Purkinje cell (primary cell): ENCODE results near the gene LRP6. TPM values are rescaled to one million over a fixed set of nuclear protein-coding genes. Genes with fewer than 3 reads are reported as not detected.

Source experiments
- polyA plus RNA-seq: library from polyadenylated mRNA; unstranded; fragments of >200 nt; fragmentation: Nextera tagmentation; gene quantifications from 2 replicates; pipeline ENCODE4 v1.2.1, GENCODE V29; 2014

Gene LRP6
- 2.9 and 6.2 TPM in 2 replicates for polyA plus RNA-seq

DNA sequence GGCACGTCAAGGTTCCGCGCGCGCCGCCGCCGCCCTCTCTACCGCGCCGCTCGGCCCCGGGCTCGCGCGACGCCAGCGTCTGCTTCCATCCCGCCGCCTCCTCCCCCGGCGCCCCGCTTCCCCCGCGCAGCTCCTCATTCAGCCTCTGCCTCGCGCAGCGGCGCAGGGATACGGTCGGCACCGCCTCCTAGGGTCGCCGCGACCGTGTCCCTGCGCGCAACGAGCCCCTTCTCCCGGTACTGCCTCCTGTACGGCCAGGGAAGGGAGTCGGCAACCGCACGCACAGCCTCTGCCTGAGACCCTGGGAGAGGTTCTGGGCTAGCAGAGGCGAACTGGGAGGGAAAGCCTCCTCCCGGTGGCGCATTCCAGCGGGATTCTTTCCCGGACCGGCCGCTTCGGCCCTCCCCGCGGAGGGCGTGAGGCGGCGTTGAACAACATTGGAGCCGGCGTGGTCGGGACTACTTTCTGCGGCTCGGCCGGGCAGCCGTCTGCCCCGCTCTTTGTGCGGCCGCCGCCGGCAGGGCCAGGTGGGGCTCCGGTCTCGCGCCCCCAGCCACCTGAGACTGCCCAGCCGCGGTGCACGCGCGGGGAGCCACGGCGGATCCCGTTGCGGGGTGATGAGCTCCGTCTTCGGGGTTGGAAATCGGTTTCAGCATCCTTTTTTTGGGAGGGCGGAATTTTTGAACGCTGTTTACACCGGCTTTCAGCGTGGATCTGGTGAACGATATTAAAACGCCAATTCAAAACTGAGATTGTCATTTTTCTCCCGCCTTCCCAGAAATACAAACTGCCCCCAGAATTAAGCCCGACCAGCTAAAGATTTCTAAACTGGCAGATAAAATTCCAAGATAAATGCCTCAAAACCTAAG lies at the start of gene LRP6:
Gene LRP6, minus strand, starts transcription at position 172 of the 869 bp plus-strand sequence. CDS start 309 bp downstream, outside the sequence.

DNA sequence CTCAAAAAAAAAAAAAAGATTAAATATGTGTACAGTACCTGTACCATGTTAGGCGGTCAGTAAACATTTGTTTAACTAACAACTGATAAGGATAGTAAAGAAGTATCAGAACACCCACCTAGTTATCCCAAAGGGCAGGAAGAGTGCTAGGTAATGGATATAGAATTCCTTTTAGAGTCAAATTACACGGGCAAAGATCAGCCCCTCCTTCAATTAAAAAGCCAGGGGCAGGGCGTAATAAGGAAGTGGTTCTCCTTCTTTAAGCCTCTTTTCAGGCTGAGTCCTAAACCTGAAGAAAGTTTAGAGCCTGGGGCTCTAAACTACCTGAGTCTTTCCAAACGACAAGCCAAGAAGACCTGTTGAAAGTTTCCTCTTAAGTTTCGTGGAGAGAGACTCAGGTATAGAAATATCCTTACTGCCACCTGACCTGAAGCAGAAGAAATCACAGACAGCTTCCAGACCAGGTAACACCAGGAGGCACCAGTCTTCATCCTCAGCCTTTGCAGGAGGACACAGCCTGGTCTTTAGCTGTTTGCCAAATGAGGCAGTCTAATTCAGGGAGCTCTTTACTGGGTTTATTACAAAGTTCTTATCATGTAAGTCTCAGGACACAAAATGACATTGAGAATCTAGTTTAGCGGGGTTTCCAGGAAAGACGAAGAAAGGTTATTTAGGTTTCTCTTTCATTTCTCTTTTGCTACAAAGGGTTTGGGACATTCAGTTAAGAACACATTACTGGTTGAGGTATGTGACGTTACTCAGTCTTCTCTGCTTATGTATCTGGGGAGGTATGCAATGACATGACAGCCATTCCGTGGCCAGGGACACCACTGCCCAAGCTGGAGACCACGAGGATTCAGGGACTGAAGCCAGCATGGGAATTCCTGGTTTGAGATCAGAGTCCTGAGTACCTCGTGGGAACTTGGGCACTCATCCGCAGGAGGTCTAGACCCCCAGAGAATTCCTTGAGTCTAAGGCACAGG lies 195.9 kb downstream of the LRP6 start, which contains the start of gene BCL2L14:
Gene BCL2L14, plus strand, starts transcription at position 266 of the 983 bp plus-strand sequence. CDS start 8,367 bp downstream, outside the sequence.

Other genes starting within 250 kb of the LRP6 start
- gene BCL2L14, start 196.1 kb downstream of the LRP6 start, polyA plus RNA-seq: 0.30 TPM in 1 of 2 replicates, not detected in the other
- gene MANSC1, start 83.2 kb upstream of the LRP6 start, polyA plus RNA-seq: 35.0 and 35.7 TPM in 2 replicates
- 4.9 and 5.8 TPM in 2 replicates for gene BORCS5, start 90.0 kb upstream of the LRP6 start, polyA plus RNA-seq